ENCODE results near the gene BUB1.
"Not testable (repeated sequence)": the region's sequence is repeated elsewhere in the genome, so short reads cannot be mapped to it uniquely, and the experiment has no call there.

The BUB1 gene

GRCh38 chr2:110639972-110640371 lies 37.9 kb downstream of the BUB1 start:
- no peak for DNase-seq (ENCODE audit: extremely low read depth, low read depth)
- TF ChIP-seq, protein P1, sequence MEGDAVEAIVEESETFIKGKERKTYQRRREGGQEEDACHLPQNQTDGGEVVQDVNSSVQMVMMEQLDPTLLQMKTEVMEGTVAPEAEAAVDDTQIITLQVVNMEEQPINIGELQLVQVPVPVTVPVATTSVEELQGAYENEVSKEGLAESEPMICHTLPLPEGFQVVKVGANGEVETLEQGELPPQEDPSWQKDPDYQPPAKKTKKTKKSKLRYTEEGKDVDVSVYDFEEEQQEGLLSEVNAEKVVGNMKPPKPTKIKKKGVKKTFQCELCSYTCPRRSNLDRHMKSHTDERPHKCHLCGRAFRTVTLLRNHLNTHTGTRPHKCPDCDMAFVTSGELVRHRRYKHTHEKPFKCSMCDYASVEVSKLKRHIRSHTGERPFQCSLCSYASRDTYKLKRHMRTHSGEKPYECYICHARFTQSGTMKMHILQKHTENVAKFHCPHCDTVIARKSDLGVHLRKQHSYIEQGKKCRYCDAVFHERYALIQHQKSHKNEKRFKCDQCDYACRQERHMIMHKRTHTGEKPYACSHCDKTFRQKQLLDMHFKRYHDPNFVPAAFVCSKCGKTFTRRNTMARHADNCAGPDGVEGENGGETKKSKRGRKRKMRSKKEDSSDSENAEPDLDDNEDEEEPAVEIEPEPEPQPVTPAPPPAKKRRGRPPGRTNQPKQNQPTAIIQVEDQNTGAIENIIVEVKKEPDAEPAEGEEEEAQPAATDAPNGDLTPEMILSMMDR (IDR thresholded peaks at IDR 0.05; ENCODE audit: low read depth, low read length) = no peak

DNA sequence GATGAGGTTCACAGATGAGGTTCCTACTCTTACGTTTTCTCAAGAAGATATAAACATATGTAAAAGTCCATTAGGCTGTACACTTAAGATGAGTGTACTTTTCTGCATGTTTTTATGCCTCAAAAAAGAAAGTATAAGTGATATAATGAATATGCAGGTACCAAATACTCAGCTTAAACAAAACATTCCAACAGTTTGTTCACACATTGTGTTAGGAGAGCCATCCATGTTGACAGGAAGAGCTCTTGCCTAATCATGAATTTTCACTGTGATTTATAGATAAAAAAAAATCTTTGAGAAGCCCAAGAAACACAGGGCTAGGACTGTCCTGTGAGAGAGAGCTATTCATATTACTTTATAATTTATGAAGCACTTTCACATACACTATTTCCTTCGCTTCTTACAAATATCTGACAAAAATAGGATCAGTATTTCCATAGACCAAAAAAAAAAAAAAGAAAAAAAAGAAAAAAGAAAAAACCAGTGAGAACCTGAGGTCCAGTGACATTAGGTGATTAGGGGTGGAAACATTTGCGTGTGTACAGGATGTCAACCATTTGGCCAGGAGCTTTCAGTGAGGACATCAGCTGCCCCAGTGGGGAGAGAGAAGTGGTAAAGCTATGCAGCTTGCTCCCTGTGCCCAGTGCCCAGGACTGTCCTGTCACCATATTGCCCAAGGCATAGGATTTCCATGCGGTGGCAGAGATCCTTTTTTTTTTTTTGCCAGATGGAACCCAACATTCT lies 38.7 kb downstream of the BUB1 start:
- DNase-seq (ENCODE audit: extremely low read depth, low read depth) = no peak
- TF ChIP-seq, protein P1 (IDR thresholded peaks at IDR 0.05; ENCODE audit: low read depth, low read length) = no peak

GRCh38 chr2:110638004-110638403 lies 39.9 kb downstream of the BUB1 start:
- DNase-seq (ENCODE audit: extremely low read depth, low read depth) = no peak
- TF ChIP-seq, protein P1 (IDR thresholded peaks at IDR 0.05; ENCODE audit: low read depth, low read length) = no peak

- TF ChIP-seq, protein P1 (IDR thresholded peaks at IDR 0.05; ENCODE audit: low read depth, low read length) = no peak
- no peak for DNase-seq (ENCODE audit: extremely low read depth, low read depth)
Observed at GRCh38 chr2:110637093-110637492, 40.8 kb downstream of the BUB1 start.

GRCh38 chr2:110635949-110636628 lies 41.8 kb downstream of the BUB1 start:
- not testable (repeated sequence) for DNase-seq (ENCODE audit: extremely low read depth, low read depth)

DNA sequence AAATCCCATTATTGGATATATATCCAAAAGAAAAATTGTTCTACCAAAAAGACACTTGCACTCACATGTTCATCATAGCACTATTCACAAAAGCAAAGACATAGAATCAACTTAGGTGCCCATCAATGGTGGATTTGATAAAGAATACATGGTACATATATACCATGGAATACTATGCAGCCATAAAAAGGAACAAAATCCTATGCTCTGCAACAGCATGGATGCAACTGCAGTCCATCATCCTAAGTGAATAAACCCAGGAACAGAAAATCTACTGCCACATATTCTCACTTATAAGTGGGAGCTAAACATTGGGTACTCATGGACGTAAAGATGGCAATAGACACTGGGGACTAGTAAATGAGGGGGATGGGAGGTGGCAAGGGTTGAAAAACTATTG lies 50.5 kb downstream of the BUB1 start:
- DNase-seq (ENCODE audit: extremely low read depth, low read depth) = not testable (repeated sequence)

DNA sequence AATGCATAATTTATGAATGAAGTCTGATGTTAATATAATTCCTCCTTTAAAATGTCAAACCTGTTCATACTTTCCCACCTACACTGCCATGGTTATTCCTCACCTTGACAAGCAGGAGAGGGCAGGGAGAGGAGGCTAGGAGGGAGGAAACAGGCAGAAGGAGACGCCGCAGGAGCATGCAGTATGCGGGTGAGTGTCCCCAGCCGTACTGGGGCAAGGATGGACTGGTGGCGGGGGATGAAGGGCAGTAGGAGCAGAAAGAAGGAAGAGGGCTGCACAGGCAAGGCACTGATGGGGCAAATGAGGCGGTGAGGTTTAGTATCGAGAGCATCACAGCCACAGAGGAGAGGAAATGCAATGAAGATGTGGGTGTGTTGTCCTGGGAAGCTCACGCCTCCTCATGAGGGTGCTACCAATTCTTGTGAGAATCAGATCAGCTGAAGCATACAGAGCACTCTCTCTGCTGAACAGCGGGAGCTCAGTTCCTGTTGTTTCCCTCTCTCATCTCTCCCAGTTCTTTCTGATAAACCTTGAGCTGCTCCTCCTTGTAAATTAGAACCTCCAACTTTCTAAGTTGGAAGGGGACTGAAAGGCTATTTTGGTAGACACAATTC lies 58.4 kb downstream of the BUB1 start:
- not testable (repeated sequence) for DNase-seq (ENCODE audit: extremely low read depth, low read depth)

DNA sequence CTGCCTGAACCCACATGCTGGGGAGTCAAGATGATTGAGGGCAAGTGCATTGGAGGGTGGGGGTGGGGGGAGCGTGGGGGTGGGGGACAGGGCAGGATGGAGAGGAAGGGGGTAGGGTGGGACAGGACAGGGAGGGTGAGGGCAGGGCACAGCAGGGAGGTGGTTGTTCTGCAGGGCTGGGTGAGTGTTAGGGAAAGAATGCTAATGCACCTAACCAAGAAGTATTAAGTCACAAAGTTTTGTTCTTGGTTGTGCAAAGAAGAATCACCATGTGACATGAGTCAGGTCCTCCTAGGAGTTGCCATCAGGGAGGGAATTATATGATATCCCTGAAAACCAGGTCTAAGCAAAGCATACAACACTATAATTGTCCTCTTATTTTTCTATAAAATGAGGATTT lies 63.9 kb downstream of the BUB1 start:
- not testable (repeated sequence) for DNase-seq (ENCODE audit: extremely low read depth, low read depth)

DNA sequence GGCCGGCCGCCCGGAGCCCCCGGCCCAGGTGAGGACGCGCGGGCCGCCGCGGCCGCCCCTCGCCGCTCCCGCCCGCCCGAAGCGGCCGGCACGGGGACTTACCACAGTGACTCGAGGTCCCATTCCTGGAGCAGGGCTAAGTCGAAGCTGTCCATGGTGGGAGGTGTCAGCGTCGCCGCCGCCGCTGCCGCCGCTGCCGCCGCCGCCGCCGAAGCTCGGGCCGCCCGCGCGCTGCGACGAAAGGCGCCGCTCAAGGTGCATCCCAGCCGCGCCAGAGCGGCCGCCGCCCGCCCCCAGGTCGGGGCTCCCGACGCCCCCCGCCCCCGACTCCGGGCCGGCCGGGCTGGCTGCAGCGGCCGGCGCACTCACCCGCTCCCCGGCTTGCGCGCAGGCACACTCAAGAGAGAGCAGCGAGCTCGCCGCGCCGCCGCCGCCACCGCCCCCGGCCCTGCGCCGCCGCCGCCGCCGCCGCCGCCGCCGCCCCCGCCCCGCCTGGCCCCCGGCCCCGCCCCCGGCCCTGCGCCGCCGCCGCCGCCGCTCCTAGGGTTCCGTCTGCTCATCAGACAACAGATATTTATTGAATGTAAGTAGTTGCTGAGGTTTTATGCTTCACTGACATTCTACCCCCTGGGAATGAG lies 67.1 kb downstream of the BUB1 start:
- not testable (repeated sequence) for DNase-seq (ENCODE audit: extremely low read depth, low read depth)

- not testable (repeated sequence) for DNase-seq (ENCODE audit: extremely low read depth, low read depth)
Observed at GRCh38 chr2:110609843-110610612, 67.8 kb downstream of the BUB1 start.

DNA sequence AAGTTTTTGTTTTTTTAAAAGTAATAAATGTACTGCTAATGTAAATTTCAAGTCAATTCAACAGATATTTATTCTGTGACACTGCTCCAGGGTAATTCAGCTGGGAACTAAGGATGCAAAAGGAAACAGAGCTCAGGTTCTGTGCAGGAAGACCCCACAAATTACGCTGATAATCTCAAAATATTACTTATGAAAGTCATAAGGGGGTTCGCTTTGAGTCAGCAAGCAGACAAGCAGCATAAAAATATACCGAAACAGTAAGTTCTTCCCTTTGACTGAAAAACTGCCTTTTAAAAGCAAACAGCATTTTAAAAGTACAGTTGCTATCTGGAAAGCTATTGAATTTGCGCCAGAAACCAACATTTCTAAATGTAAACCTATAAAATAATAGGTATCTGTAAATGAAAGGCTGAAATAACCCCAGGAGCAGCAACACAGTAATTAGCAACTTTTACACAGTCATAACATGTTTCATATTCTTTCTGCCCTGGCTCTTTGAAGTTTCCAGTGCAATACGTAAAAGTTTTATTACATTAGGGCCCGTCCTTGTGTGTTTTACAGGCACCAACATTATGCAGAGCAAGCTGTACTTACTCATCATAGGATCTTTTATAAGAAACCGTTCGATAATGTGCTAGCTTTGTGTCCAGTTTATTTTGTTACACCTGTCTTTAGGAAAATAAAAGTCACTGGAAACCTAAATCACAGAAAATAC lies 68.9 kb downstream of the BUB1 start:
- DNase-seq (ENCODE audit: extremely low read depth, low read depth) = not testable (repeated sequence)

DNA sequence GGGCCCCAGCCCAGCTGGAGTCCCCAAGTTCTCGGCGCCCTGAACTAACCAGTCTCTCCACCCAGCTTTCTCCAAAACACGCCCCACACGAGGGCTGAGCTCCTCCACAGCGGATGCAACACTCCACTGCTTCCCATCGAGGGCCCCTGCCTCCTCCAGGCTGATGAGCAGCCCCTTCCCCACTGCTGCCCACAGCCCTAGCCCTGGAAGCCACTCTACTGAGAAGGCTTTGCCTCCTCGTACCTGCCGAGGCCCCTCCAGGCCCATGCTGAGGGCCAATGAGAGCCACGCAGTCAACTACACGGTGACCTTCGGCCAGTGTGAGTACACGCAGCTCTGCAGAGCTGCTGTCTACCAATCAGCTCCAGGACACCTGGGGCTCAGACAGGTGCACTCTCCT lies 72.8 kb downstream of the BUB1 start:
- DNase-seq (ENCODE audit: extremely low read depth, low read depth) = not testable (repeated sequence)

- DNase-seq (ENCODE audit: extremely low read depth, low read depth) = not testable (repeated sequence)
Observed at GRCh38 chr2:110603917-110604591, 73.8 kb downstream of the BUB1 start.
